Neutrophil (primary cell): ENCODE measurements around the gene PFKFB3.

Experiments used
- H3K27ac ChIP-seq: fragments of 200-600 bp; sonication (generic); 2 replicates; pipeline ENCODE4 v1.5.1; 2016; ENCODE audit warnings: mild to moderate bottlenecking, moderate library complexity
- H3K27me3 ChIP-seq: fragments of 200-600 bp; sonication (generic); 2 replicates; pipeline ENCODE4 v1.6.0; 2016; ENCODE audit warnings: mild to moderate bottlenecking
- H3K36me3 ChIP-seq: fragments of 200-600 bp; sonication (generic); 2 replicates; pipeline ENCODE4 v1.5.1; 2017
- H3K4me1 ChIP-seq, 2 experiments: fragments of 200-600 bp in 1 of 2; sonication (generic) in 1 of 2; 1 replicate in 1 of 2; 2 replicates in 1 of 2; pipeline versions ENCODE4 v1.5.1 to v1.6.1; 2013 to 2016; ENCODE audit warnings: low read depth in 1 of 2, low read length in 1 of 2, mild to moderate bottlenecking in 1 of 2, moderate library complexity in 1 of 2; ENCODE audit not compliant: control insufficient read depth in 1 of 2, insufficient read depth in 1 of 2
- H3K4me3 ChIP-seq, 2 experiments: fragments of 200-600 bp in 1 of 2; sonication (generic) in 1 of 2; 1 replicate in 1 of 2; 2 replicates in 1 of 2; pipeline ENCODE4 v1.5.1; 2013 to 2016; ENCODE audit warnings: low read depth in 1 of 2, low read length in 1 of 2, mild to moderate bottlenecking in 1 of 2, moderate library complexity in 1 of 2
- H3K9me3 ChIP-seq: fragments of 200-600 bp; sonication (generic); 2 replicates; pipeline ENCODE4 v1.5.1; 2016
- CTCF ChIP-seq: fragments of 200-600 bp; sonication (generic); IDR thresholded peaks from 2 replicates; pipeline ENCODE4 v1.5.1; 2016; ENCODE audit warnings: antibody characterized with exemption

Gene PFKFB3

GRCh38 chr10:6211671-6212635, 9.2 kb downstream of the PFKFB3 start:
- TF ChIP-seq CTCF: no peak
- Histone ChIP-seq H3K27me3 (no peaks in the 10 kb centered on the region), H3K4me3 (no peak overlapping the region), H3K36me3 (peaks cover 42% of the 10 kb centered on the region), H3K27ac (peak overlapping the region; percentile 30), H3K4me1 (peaks cover 41 to 48% of the 10 kb centered on the region in 2 experiments), H3K9me3 (peaks cover under 1% of the 10 kb centered on the region)

- H3K36me3 ChIP-seq: peaks cover 50% of the 10 kb centered on the region
- H3K4me3 ChIP-seq: no peak overlapping the region
- peaks cover 4% of the 10 kb centered on the region for H3K9me3 ChIP-seq
- no peak for TF ChIP-seq CTCF
- H3K4me1 ChIP-seq: peaks cover 33 to 41% of the 10 kb centered on the region in 2 experiments
- no peaks in the 10 kb centered on the region for H3K27me3 ChIP-seq
- peak overlapping the region; percentile 39 for H3K27ac ChIP-seq
These were observed 10.1 kb downstream of the PFKFB3 start for GRCh38 chr10:6212806-6213205.

GRCh38 chr10:6213257-6213905, 10.6 kb downstream of the PFKFB3 start:
- H3K27me3 ChIP-seq: no peaks in the 10 kb centered on the region
- H3K9me3 ChIP-seq: peaks cover 4% of the 10 kb centered on the region
- no peak overlapping the region for H3K4me3 ChIP-seq
- no peak for TF ChIP-seq CTCF
- peaks cover 27 to 35% of the 10 kb centered on the region in 2 experiments for H3K4me1 ChIP-seq
- peaks cover 56% of the 10 kb centered on the region for H3K36me3 ChIP-seq
- H3K27ac ChIP-seq: peak overlapping the region; percentile 39

GRCh38 chr10:6213908-6214307, 11.2 kb downstream of the PFKFB3 start:
- H3K36me3 ChIP-seq: peaks cover 62% of the 10 kb centered on the region
- no peaks in the 10 kb centered on the region for H3K27me3 ChIP-seq
- TF ChIP-seq CTCF: no peak
- peaks cover 22 to 30% of the 10 kb centered on the region in 2 experiments for H3K4me1 ChIP-seq
- peaks cover 4% of the 10 kb centered on the region for H3K9me3 ChIP-seq
- no peak overlapping the region for H3K4me3 ChIP-seq
- H3K27ac ChIP-seq: peak overlapping the region; percentile 35

- peaks cover 15 to 23% of the 10 kb centered on the region in 2 experiments for H3K4me1 ChIP-seq
- H3K4me3 ChIP-seq: no peak overlapping the region
- peak overlapping the region; percentile 46 for H3K27ac ChIP-seq
- H3K36me3 ChIP-seq: peaks cover 69% of the 10 kb centered on the region
- H3K9me3 ChIP-seq: peaks cover 4% of the 10 kb centered on the region
- no peak for TF ChIP-seq CTCF
- H3K27me3 ChIP-seq: no peaks in the 10 kb centered on the region
These were observed 11.9 kb downstream of the PFKFB3 start for GRCh38 chr10:6214612-6215011.
